ELR (cell line): ENCODE results near the gene PHAF1.
A peak's percentile ranks its signal among the peaks of the same experiment; 100 is the strongest.

Experiments used
- DNase-seq: peaks from one replicate; pipeline ENCODE4 v3.0.0-alpha.2; 2015; ENCODE audit warnings: low read depth

Gene PHAF1

GRCh38 chr16:67109407-67110135 is at the start of gene PHAF1:
TSS of gene PHAF1 (plus strand) at chr16:67109941. CDS start at chr16:67110176, 235 bp downstream.
- peak; percentile 91 for DNase-seq

- no peak for DNase-seq
Measured at GRCh38 chr16:67063008-67063407, 46.7 kb upstream of the PHAF1 start.

- peak; percentile 48 for DNase-seq
Measured at GRCh38 chr16:67068212-67068753, 41.5 kb upstream of the PHAF1 start.

- DNase-seq = no peak
Measured at GRCh38 chr16:67071476-67072048, 38.2 kb upstream of the PHAF1 start.

- no peak for DNase-seq
Measured at GRCh38 chr16:67075331-67075730, 34.4 kb upstream of the PHAF1 start.

- no peak for DNase-seq
Measured at GRCh38 chr16:67077871-67078270, 31.9 kb upstream of the PHAF1 start.

- DNase-seq = no peak
Measured at GRCh38 chr16:67082100-67082499, 27.6 kb upstream of the PHAF1 start.

- DNase-seq = peak; percentile 50
Measured at GRCh38 chr16:67082891-67083290, 26.9 kb upstream of the PHAF1 start.

- DNase-seq = no peak
Measured at GRCh38 chr16:67084345-67085028, 25.3 kb upstream of the PHAF1 start.

- DNase-seq = no peak
Measured at GRCh38 chr16:67086822-67087221, 22.9 kb upstream of the PHAF1 start.

- no peak for DNase-seq
Measured at GRCh38 chr16:67087291-67087690, 22.4 kb upstream of the PHAF1 start.

- no peak for DNase-seq
Measured at GRCh38 chr16:67087803-67088202, 21.9 kb upstream of the PHAF1 start.

- DNase-seq = no peak
Measured at GRCh38 chr16:67088551-67088950, 21.2 kb upstream of the PHAF1 start.

GRCh38 chr16:67089101-67089500 is 20.6 kb upstream of the PHAF1 start:
- no peak for DNase-seq

GRCh38 chr16:67091906-67092566 is 17.7 kb upstream of the PHAF1 start:
- DNase-seq = peak; percentile 58

- no peak for DNase-seq
Measured at GRCh38 chr16:67093098-67093726, 16.5 kb upstream of the PHAF1 start.

- DNase-seq = no peak
Measured at GRCh38 chr16:67098599-67098998, 11.1 kb upstream of the PHAF1 start.

GRCh38 chr16:67100569-67101310 is 9.0 kb upstream of the PHAF1 start:
- DNase-seq = peak; percentile 59

GRCh38 chr16:67101311-67102082 is 8.2 kb upstream of the PHAF1 start:
- DNase-seq = peak; percentile 78

GRCh38 chr16:67104061-67104460 is 5.7 kb upstream of the PHAF1 start:
- peak; percentile 73 for DNase-seq
